NAMALWA (cell line): ENCODE results near the gene MGAM2.

Experiments used
- DNase-seq: peaks from one replicate; pipeline ENCODE4 v3.0.0-alpha.2; 2015; ENCODE audit warnings: low spot score

MGAM2 gene

DNA sequence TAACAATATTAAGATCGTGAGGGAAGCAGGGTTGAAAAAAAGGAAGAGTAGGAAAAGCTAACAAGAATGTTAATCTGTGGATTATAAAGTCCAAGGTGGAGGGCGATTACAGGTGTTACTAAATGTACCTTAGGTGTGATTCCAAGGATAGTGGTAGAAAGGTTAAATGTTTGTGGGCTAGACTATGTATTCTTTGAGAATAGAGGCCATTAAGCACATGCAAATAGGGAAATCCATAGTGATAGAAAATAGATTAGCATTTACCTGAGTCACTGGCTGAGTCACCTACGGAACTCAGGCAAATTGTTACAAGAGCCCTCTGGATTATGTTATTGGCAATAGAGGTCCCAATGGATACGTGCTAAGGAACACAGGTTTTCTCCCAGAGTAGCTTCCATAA lies 9.0 kb downstream of the MGAM2 start:
- no peak for DNase-seq

DNA sequence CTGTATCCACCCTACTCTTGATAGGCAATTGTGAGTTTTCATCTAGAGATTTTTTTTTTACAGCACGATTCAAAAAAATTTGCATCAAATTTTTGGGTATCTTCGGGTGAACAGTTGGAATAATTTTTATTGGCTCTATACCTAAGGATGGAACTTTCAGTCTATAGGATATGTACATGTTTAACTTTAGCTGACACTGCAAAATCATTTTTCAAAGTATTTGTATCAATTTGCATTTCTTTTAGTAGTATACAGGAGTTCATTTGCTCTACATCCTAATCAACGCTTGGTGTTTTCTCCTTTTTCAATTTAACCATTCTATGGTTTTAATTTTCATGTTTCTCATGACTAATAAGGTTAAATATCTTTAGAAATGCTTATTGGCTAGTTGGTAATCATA lies 11.7 kb downstream of the MGAM2 start:
- DNase-seq: no peak

DNA sequence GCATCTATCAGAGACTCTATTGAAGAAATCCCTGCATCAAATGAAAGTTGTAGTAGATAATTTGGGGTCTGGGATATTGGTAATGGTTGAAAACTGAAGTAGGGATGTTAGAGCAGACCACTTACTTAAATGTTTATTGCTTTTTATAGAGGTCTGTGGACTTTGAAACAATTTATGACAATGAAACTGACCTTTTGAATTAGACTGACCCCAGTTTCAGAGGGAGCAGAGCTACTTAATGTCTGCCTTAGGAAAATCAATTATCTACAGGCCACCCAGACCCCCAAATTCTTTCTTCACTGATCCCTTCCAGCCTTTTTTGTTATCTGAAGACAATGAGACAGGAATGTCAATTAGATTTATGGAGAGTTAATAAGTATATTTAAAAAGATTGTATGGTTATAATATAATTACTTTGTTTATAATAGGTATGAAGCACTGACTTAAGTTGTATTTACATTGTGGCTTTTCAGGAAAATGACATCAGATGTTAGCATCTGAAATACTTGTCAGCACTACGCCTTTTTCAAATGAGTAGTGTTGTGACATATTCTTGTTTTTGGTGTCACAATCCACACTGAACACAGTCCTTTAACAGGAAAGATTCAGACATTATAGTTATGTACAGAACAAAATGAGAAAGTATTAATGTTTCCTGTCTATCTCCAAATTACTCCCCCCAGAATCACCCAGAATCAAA lies 13.9 kb downstream of the MGAM2 start:
- no peak for DNase-seq

DNA sequence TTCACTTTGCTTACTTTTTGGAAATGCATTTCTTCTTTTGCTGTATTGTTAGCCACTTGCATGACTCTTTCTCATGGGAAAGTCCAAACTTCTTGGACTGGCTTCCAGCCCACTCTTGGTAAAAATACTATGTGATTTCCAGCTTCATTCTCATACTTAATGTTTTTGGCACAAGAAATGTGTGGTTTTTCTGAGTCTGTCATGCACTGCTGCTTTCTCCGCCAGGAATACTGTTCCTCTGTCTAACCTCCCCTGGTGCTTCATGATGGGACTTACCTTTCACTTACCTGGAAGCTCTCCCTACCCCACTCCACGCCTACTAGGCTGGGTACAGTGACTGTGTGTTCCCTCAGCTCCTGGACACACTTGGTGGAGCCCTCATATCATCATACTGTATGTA lies 18.7 kb downstream of the MGAM2 start:
- no peak for DNase-seq

DNA sequence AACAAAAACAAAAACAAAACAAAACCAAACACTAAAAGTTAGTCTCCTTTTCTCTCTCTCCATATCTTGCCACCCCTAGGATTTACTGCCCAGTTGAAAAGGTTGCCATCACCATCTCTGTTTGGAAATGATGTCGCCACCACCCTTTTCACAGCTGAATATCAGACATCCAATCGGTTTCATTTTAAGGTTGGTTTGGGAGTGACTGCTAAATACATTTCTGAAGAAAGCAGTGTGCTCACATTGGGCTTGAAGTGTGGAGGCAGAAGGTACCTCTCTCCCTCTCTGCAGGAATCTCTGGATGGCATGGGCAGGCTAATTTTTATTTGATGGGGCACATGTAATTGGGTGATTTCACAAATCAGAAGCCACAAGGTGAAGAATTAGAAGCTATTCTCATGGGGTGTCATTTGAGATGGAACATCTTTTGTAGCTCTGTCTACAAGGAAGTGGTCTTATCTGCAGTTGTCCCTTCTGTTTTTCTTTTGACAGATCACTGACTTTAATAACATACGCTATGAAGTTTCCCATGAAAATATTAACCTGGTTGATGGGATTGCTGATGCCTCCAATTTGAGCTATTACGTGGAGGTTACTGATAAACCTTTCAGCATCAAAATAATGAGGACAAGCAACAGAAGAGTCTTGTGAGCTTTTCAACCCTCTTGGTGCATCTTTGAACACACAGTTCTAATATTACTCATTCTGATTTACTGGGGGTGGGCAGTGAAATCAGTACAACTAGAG lies 20.1 kb downstream of the MGAM2 start:
- no peak for DNase-seq

DNA sequence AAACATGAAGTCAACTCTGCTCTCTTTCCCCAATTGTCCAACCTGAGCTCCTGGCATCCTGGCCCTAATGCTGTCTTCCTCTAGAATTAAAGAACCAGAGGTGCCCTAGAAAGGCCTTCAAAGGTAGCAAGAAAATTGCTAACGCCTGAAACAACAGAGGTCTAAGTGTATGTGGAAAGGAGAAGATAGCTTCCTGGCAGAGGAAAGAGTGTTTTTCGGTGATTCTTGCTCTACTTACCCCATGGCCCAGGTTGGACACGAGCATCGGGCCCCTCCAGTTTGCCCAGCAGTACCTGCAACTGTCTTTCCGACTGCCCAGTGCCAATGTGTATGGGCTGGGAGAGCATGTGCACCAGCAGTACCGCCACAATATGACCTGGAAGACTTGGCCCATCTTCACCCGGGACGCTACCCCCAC lies 22.2 kb downstream of the MGAM2 start:
- no peak for DNase-seq

DNA sequence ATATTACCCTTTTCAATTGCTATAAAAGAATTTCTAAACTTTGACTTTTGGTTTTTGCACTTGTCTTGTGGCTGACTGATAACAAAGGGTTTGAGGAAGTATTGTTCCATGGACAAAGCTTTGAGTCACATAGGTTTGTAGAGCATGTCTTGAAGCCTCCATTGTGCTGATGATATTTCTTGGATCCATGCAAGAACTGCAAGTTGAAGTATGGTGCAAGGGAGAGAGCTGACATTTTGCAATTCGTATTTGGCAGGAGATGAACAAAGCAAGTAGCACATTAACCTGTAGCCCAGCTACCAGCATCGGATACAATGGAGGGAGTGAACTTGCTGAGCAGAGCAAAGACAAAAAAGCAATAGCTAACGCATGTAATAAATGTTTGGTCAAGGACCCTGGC lies 23.4 kb downstream of the MGAM2 start:
- DNase-seq: no peak

DNA sequence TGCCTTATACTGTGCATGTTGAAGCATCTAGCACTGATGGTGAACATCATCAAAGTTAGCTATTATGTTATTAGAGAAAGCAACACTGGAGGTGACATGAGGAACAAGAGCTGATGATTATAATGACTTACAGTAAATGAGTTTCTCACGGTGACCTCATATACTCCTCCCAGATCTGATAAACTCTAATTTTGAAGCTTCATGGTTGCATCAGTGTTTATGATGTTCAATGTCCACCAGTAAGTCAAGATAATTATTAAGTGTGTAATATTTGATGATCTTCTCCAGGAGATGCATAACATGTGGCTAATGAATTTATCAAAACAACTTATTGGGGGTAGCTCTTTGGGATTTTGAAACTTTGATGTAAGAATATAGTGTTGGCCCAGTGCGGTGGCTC lies 27.5 kb downstream of the MGAM2 start:
- DNase-seq: no peak

DNA sequence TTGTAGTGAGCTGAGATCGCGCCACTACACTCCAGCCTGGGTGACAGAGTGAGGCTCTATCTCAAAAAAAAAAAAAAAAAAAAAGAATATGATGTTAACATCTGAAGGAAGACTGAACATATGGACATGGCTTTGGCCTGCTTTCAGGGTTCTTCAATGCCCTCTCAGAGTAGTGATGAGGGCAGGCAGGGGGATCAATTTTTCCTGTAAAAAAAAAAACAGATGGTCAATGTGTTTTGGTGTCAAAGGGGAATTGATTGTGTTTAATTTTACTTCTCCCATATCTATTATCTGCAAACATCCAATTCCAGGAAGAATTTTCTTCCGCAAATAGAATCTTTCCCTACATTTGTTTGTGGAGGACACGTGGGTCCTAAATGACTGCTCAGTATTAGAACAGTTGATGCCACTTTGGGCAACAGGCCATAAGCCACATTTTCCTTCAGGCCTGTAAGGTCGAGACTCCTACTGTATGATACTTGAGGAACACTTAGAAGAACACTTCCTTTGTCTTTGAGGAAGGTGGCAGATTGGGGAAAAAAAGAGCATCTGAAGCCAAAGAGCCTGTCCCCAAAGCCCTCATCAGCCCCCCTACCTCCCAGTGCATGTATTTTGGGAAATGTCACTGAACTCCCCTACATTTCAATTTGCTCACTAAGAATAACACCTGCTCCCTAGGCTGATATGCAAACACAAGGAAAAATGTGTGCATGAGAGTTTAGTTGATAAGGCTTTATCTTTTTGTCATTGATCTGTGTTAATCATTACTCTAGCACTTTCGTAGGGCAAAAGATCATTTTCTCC lies 28.3 kb downstream of the MGAM2 start:
- no peak for DNase-seq

DNA sequence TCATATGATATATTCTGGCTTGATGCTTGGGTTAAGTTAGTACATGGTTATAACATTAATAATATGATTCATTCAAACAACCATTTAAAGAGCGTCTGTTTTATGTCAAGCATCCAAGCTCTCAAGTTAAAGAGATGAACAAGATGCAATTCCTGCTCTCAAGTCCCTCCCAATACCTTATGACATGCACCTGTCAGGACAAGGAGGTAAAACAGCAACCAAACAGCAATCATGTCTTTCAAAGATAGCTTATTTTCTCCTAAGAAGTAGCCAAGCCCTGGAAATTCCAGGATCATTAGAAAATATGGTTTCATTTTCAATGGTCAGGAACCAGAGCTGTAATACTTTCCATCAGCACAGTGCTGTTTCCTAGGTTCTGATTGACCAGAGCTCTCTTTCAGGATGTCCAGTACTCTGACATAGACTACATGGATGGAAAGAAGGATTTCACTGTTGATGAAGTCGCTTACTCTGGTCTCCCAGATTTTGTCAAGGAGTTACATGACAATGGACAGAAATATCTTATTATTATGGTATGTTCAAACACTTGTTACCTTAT lies 29.0 kb downstream of the MGAM2 start:
- no peak for DNase-seq

DNA sequence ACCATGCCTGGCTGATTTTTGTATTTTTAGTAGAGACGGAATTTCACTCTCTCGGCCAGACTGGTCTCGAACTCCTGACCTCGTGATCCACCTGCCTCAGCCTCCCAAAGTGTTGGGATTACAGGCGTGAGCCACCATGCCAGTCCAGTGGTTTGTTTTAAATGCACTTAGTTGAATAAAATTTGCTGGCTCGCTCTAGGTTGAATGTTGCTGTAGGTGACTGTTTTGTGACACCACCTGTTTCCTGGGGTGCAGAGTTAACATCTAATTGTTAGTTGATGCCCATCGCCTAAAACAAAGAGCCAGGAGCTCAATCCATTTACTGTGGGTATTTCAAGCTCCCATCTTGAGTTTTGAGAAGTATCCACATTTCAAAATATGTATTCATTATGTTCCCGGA lies 31.2 kb downstream of the MGAM2 start:
- DNase-seq: no peak

DNA sequence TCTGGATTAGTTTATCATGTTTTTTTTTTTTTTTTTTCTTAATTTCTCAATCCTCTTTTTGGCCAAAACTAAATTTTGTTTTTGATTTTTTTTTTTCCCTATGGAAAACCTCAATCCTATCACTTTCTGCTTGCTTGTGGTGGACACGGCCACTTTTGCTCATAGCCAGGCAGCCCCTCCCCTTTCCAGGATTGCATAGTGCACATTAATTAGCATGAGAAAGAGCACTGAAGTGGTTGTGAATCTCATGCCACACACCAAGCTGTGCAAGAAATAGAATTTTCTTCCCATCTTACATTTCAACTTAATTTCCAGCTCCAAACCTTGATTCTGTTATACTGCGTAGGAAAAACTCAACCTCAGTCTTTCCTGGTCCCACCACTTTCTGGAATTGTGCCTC lies 34.6 kb downstream of the MGAM2 start:
- DNase-seq: no peak

DNA sequence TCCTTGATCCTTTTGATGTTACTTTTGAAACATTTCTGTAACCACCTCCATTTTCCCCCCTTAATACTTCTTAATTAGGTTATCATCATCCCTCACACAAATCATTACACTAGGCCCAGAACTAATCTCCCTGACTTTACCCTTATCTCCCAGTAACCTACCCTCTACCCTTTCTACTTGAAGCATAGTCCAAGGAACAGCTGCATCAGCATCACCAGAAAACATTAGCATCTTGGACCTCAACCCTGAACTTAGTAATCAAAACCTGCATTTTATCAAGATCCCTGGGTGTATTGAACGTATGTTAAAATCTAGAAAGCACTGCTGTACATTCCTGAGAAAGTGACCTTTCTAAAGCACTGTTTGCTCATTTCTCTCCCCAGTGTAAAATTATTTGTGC lies 38.8 kb downstream of the MGAM2 start:
- DNase-seq: no peak

DNA sequence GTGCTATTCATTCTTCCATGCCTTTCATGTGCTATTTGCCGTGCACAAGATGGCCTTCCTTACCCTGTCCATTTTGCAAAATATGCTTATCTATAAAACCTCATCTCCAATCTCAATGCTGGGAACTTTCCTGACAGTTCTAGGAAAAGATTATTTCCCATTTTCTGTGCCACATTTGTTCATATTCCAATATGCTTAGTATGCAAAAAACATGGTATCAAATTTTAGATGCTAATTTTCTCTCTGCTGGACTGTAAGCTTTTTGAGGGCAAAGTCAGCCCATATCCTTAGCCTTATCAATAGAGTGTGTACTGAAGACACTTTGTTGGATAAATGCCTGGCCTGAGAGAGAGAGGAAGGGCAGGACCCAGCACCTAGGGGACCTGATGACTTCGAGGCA lies 39.4 kb downstream of the MGAM2 start:
- DNase-seq: no peak

DNA sequence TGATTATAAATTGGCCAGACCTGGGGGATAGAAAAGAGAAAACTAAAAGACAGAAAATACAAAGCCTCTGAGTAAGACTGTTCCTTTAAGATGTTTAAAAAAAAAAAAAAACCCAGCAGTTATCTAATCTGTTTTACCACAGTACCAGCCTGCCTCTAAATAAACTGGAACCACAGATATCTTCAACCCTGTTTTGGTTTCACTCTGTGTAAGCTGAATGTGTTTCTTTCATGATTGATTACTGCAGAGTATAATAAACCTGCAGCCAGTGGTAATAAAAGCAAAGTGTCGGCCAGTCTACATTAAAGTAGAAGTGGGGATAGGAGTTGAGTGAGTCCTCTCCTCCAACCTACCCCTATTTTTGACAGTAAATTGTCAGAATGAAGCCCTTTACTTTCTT lies 40.6 kb downstream of the MGAM2 start:
- no peak for DNase-seq

DNA sequence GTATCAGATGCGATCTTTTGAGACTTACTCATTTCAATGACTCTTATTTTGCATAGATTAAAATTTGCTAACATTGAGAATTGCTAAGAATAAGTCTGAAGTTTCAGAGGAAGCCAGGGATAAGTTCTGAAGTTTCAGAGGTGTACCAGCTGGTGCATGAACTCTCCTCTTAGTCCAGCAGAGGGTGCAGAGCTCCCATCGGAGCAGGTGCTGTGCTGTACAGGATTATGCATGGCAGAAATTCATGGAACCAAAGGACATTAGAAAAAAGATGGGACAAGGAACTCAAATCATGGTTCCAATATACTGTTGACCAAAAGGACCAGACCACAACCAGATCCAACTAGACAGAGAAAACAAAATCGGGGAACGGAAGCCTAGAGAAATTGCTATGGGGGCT lies 41.9 kb downstream of the MGAM2 start:
- no peak for DNase-seq

DNA sequence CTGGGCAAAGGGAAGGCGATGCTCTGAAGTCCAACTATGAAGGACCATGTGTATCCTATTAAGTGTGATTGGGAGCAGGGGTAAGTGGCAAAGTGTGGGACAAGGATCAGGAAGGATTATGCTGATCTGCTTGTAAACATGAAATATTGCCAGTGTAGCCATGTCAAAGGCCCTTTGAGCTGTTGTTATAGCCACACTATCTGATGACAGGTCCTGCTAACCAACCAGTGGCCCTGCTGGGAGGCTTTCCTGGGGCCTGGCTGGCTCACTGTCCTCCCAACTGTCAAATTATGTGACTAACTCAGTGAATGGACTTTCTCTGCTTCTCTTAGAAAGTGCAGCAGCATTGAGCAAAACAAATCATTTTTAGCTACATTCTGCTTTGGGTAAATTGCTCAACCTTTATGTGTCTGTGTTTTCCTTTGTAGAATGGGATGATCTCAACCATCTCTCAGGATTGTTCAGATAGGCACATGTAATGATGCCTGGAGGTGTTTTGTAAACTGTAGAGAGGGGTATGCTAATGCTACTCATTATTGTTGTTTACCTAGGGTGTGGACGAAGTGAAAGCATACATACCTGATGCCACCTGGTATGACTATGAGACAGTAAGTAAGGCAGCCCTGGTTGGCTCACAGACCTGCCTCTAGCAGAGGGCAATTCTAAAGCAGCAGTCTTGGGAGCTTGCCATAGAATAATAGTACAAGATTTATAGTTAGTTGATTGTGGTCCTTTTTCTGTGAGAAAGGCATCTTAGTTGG lies 47.4 kb downstream of the MGAM2 start:
- no peak for DNase-seq

DNA sequence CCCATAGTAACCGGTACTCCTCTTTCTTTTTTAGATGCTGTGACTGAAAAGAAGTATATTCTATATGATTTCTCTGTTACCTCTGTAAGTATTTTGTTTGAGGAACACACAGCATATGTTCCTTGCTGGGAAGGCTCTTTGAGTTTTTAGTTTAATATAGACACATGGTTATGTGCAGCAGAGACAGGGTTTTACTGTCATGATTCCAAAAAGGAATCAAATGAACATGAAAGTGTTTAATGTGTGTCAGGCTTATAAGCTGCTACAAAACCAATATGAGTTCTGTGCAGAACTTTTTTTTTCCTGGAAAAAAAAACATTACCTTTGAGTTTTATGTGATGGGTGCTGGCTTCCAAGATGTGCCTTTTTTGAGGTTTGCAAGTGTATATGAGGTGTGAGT lies 50.4 kb downstream of the MGAM2 start:
- no peak for DNase-seq

DNA sequence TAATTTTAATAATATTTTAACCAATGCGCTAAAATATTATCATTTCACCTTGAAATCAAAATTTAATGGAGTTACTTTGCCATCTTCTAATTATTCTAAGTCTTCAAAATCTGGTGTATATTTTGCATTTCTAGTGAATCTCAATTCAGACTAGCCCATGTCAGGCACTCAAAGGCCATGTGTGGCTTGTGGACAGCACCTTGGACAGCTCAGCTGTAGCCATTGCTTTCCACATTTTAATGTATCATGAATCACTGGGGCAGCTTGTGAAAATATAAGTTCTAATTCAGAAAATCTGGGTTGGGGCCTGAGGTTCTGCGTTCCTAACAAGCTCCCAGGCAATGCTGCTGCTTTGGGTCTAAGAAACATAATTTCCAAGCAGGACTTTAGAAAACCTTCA lies 57.2 kb downstream of the MGAM2 start:
- no peak for DNase-seq

DNA sequence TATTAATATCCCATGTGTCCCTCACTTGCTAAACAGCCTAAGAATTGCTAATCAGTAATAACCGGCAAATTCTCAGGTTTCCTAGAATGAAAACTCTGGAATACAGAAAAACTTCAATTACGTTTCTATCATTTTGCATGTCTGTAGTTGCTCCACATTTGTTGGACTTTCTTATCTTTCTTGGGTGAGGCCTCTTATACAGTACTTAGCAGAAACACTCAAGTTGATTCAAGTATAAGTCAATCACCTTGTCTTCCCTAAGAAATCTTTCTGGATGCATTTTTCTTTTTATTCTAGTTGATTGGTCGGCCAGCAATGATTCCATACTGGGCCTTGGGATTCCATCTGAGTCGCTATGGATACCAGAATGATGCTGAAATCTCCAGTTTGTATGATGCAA lies 61.4 kb downstream of the MGAM2 start:
- DNase-seq: no peak

DNA sequence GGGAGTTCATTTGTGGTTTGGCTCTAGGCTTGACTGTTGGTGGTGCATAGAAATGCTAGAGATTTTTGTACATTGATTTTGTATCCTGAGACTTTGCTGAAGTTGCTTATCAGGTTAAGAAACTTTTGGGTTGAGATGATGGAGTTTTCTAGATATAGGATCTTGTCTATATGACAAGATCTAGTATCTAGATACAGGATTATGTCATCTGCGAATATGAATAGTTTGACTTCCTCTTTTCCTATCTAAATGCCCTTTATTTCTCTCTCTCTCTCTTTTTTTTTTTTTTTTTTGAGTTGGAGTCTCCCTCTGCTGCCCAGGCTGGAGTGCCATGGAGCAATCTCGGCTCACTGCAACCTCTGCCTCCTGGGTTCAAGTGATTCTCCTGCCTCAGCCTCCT lies 62.9 kb downstream of the MGAM2 start:
- DNase-seq: no peak

DNA sequence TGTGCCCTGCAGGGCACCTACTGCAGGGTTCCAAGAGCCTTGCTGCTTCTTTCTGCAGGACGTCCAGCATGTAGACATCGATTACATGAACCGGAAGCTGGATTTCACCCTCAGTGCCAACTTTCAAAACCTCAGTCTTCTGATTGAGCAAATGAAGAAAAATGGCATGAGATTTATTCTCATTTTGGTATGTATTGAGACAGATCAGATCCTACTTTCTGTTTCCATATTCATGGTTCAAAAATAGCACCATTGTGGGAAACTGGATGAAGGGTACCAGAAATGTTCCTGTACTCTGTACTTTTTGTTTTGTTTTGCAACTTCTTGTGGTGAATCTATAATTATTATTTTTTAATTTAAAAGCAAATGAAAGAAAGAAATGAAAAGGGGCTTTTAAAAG lies 64.1 kb downstream of the MGAM2 start:
- no peak for DNase-seq
